Measurements from ENCODE around the gene SPSB3. TPM values are rescaled to one million over a fixed set of nuclear protein-coding genes. Genes with fewer than 3 reads are reported as not detected.

SPSB3 gene
- total and polyA plus RNA-seq, 2 of the 4 experiments (the other 2 are of a cell fraction): 9.1 to 30.8 TPM

DNA sequence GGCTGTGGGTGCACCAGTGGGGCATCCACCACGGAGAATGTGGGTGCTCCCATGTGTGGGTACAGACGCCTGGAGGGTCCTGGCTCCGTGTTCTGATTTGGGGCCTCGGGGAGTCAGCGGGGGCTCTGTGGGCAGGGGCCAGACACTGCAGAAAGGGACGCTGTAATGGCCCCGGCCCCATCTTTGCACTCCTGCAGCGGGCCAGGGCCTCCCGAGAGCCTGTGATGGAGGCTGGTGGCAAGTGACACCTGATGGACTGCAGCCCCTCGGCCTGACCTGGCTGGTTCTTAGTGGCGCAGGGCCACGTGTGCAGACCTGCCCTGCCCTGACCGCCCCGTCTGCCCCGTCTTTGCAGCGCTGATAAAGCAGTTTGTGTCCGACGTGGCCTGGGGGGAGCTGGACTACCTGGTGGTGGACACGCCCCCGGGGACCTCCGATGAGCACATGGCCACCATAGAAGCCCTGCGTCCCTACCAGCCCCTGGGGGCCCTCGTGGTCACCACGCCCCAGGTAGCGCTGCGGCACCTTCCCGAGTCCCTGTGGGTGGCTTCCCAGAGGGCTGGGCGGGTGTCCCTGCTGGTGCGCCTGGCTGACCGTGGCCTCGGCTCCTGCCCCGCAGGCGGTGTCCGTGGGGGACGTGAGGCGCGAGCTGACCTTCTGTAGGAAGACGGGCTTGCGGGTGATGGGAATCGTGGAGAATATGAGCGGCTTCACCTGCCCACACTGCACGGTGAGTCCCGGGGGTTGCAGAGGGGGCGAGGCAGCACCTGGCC is 5.1 kb upstream of the SPSB3 start:
- no peak overlapping the region for H3K18ac ChIP-seq (ENCODE audit: low read depth, low read length)
- peaks cover 12 to 40% of the 10 kb centered on the region in 2 experiments; a peak in 3 of 4 replicates for H3K79me1 ChIP-seq (ENCODE audit: low read depth in 1 of 2, low read length in 2 of 2)
- no peak overlapping the region for H2AFZ ChIP-seq (replicated peaks; ENCODE audit: low read length, poor library complexity)
- H3K4me3 ChIP-seq (ENCODE audit: insufficient read depth, low read depth, low read length): no peak overlapping the region
- H3K27ac ChIP-seq (ENCODE audit: insufficient read depth, low read length): no peak overlapping the region
- H4K8ac ChIP-seq (ENCODE audit: low read depth in 2 of 2, low read length in 2 of 2): no peak overlapping the region
- no peak overlapping the region for H2BK15ac ChIP-seq (ENCODE audit: low read depth, low read length)
- ChIA-PET CTCF (no interaction called here), POLR2A (ENCODE audit: unreplicated experiment) (no interaction called here)
- in situ Hi-C loops (cut with MboI; ENCODE audit: low sequenced_read_pairs): no loop called here
- H2AK9ac ChIP-seq (replicated peaks; ENCODE audit: low read depth, low read length, poor library complexity): no peak overlapping the region
- no peak overlapping the region for H3K14ac ChIP-seq (replicated peaks; ENCODE audit: low read depth, low read length)
- H3K9ac ChIP-seq (ENCODE audit: low read depth, low read length): no peak overlapping the region
- no peak overlapping the region for H2BK20ac ChIP-seq (ENCODE audit: low read depth, low read length)
- ATAC-seq (ENCODE audit: low read depth): no peak
- H4K5ac ChIP-seq (ENCODE audit: low read depth, low read length): no peak overlapping the region
- no peak overlapping the region for H3K56ac ChIP-seq (ENCODE audit: extremely low read depth, insufficient read depth, low read length)
- H3K23ac ChIP-seq (ENCODE audit: low read depth, low read length): no peak overlapping the region
- TF ChIP-seq CHD1 (IDR thresholded peaks at IDR 0.05; ENCODE audit: low read depth, low read length): no peak
- no peak for TF ChIP-seq MXI1 (IDR thresholded peaks at IDR 0.05; ENCODE audit: borderline replicate concordance, low read depth, low read length)
- TF ChIP-seq BHLHE40 (IDR thresholded peaks at IDR 0.05; ENCODE audit: low read depth, low read length): no peak
- TF ChIP-seq MAFK (IDR thresholded peaks at IDR 0.05; ENCODE audit: low read depth, low read length): no peak
- peaks cover 4% of the 10 kb centered on the region; the same call in 1 of the 2 replicates for H3K9me1 ChIP-seq (ENCODE audit: insufficient read depth, low read length)
- intact Hi-C loops (cut with micrococcal nuclease): no loop called here
- WGBS, 2 experiments (ENCODE audit: extremely low coverage in 2 of 2, insufficient read length in 1 of 2): 96% methylated on average over 26 of the region's 44 CpGs; no CpG with 5 or more reads in 1 of the 2 experiments
- H4K20me1 ChIP-seq (ENCODE audit: insufficient read depth, low read length): peaks cover 38% of the 10 kb centered on the region
- BruUV-seq (replicated peaks): no TSS peak
- H3K4me2 ChIP-seq (ENCODE audit: low read depth, low read length): no peak overlapping the region
- H2AK5ac ChIP-seq (ENCODE audit: low read depth, low read length): no peak overlapping the region
- H4K91ac ChIP-seq (ENCODE audit: insufficient read depth, low read depth, low read length): no peak overlapping the region
- no peak overlapping the region for H2BK5ac ChIP-seq (ENCODE audit: low read depth, low read length, poor library complexity, severe bottlenecking)
- no peak for DNase-seq
- dilution Hi-C loops (cut with HindIII; ENCODE audit: low sequenced_read_pairs, unreplicated experiment): no loop called here
- H2BK120ac ChIP-seq (ENCODE audit: low read depth, low read length): no peak overlapping the region
- no peaks in the 10 kb centered on the region for H3K4me1 ChIP-seq (ENCODE audit: control insufficient read depth, insufficient read depth, low read length)
- H3K9me3 ChIP-seq (ENCODE audit: control insufficient read depth, insufficient read depth, low read length): no peaks in the 10 kb centered on the region
- peaks cover 35% of the 10 kb centered on the region for H3K36me3 ChIP-seq (ENCODE audit: control insufficient read depth, insufficient read depth, low read length)
- no peak overlapping the region for H3K4ac ChIP-seq (ENCODE audit: low read depth, low read length)
- H3K27me3 ChIP-seq (ENCODE audit: control insufficient read depth, insufficient read depth, low read length): no peaks in the 10 kb centered on the region

Measured in IMR-90 (cell line).